GM04503 (cell line): Measurements from ENCODE around the gene LRRC1.

Source experiments
- DNase-seq: peaks from one replicate; pipeline ENCODE4 v3.0.0-alpha.2; 2012; ENCODE audit warnings: low read depth

LRRC1 gene

GRCh38 chr6:53925891-53926290 is 131.1 kb downstream of the LRRC1 start:
- no peak for DNase-seq

GRCh38 chr6:53926505-53926904 is 131.7 kb downstream of the LRRC1 start:
- no peak for DNase-seq

GRCh38 chr6:53928641-53929040 is 133.8 kb downstream of the LRRC1 start:
- DNase-seq = no peak

GRCh38 chr6:53929041-53929820 is 134.4 kb downstream of the LRRC1 start:
- DNase-seq = no peak

GRCh38 chr6:53929821-53930120 is 135.0 kb downstream of the LRRC1 start:
- DNase-seq = no peak

GRCh38 chr6:53930330-53930729 is 135.5 kb downstream of the LRRC1 start:
- no peak for DNase-seq

GRCh38 chr6:53931086-53931485 is 136.3 kb downstream of the LRRC1 start:
- no peak for DNase-seq

- DNase-seq = no peak
Observed at GRCh38 chr6:53932516-53932915, 137.7 kb downstream of the LRRC1 start.

- no peak for DNase-seq
Observed at GRCh38 chr6:53934023-53934422, 139.2 kb downstream of the LRRC1 start.

- DNase-seq = no peak
Observed at GRCh38 chr6:53937461-53937860, 142.7 kb downstream of the LRRC1 start.

GRCh38 chr6:53938810-53939209 is 144.0 kb downstream of the LRRC1 start:
- no peak for DNase-seq

- no peak for DNase-seq
Observed at GRCh38 chr6:53939830-53940229, 145.0 kb downstream of the LRRC1 start.

GRCh38 chr6:53943395-53943794 is 148.6 kb downstream of the LRRC1 start:
- no peak for DNase-seq

GRCh38 chr6:53944091-53944490 is 149.3 kb downstream of the LRRC1 start:
- no peak for DNase-seq

GRCh38 chr6:53944543-53944942 is 149.7 kb downstream of the LRRC1 start:
- DNase-seq = no peak

- DNase-seq = no peak
Observed at GRCh38 chr6:53945765-53946407, 151.1 kb downstream of the LRRC1 start.

GRCh38 chr6:53947780-53948179 is 153.0 kb downstream of the LRRC1 start:
- DNase-seq = no peak

- DNase-seq = no peak
Observed at GRCh38 chr6:53951383-53951782, 156.6 kb downstream of the LRRC1 start.

- DNase-seq = no peak
Observed at GRCh38 chr6:53956068-53956711, 161.4 kb downstream of the LRRC1 start.

- DNase-seq = no peak
Observed at GRCh38 chr6:53956804-53957203, 162.0 kb downstream of the LRRC1 start.

- no peak for DNase-seq
Observed at GRCh38 chr6:53959717-53960116, 164.9 kb downstream of the LRRC1 start.

- no peak for DNase-seq
Observed at GRCh38 chr6:53960311-53960710, 165.5 kb downstream of the LRRC1 start.

GRCh38 chr6:53961679-53962370 is 167.0 kb downstream of the LRRC1 start:
- no peak for DNase-seq
